MG63 (cell line): Measurements from ENCODE around the gene GRN. TPM values are rescaled to one million over a fixed set of nuclear protein-coding genes. Genes with fewer than 3 reads are reported as not detected.
"Not testable (repeated sequence)": the region's sequence is repeated elsewhere in the genome, so short reads cannot be mapped to it uniquely, and the experiment has no call there.

Source experiments
- DNase-seq: peaks from one replicate; pipeline ENCODE4 v3.0.0-alpha.2; 2020
- H3K27me3 ChIP-seq: fragments of 250-450 bp; sonication (Bioruptor Pico); 2 replicates; pipeline ENCODE4 v1.5.1; 2020; ENCODE audit warnings: mild to moderate bottlenecking, moderate library complexity
- H3K36me3 ChIP-seq: fragments of 250-450 bp; sonication (Bioruptor Pico); 2 replicates; pipeline ENCODE4 v1.5.1; 2020; ENCODE audit warnings: mild to moderate bottlenecking, moderate library complexity
- H3K4me3 ChIP-seq: fragments of 250-450 bp; sonication (Bioruptor Pico); 2 replicates; pipeline ENCODE4 v1.5.1; 2020; ENCODE audit warnings: mild to moderate bottlenecking, moderate library complexity
- H3K9me3 ChIP-seq: fragments of 250-450 bp; sonication (Bioruptor Pico); 2 replicates; pipeline ENCODE4 v1.5.1; 2020; ENCODE audit warnings: mild to moderate bottlenecking, moderate library complexity
- total RNA-seq: library from RNA; depleted of rRNA; stranded (reverse); fragments of >200 nt; shearing (Covaris generic); gene quantifications from 2 replicates; pipeline ENCODE4 v1.2.3, GENCODE V29; 2014; ENCODE audit warnings: low replicate concordance

GRN gene
- total RNA-seq, 1 experiment from 2014 or later, result 109 TPM

DNA sequence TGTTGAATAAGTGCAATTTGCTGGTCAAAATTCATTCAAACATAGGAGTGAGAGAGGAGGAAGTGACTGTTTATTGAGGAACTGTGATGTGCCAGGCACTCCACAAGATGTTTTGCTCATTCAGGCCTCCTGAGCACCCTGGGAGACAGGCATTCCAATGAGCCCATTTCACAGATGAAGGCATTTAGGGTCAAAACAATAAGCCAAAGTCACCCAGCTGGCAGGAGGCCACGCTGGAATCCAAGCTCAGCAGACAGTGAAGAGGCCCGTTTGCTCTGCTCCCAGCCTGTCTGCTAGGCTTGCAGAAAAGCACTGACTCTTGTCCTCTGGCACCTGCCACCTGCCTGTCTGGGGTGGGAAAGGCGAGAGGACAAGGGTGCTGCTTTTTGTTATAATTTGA, 10.4 kb upstream of the GRN start:
- no peak for DNase-seq
- Histone ChIP-seq H3K4me3 (no peak overlapping the region), H3K27me3 (no peaks in the 10 kb centered on the region), H3K36me3 (no peaks in the 10 kb centered on the region), H3K9me3 (no peaks in the 10 kb centered on the region)

DNA sequence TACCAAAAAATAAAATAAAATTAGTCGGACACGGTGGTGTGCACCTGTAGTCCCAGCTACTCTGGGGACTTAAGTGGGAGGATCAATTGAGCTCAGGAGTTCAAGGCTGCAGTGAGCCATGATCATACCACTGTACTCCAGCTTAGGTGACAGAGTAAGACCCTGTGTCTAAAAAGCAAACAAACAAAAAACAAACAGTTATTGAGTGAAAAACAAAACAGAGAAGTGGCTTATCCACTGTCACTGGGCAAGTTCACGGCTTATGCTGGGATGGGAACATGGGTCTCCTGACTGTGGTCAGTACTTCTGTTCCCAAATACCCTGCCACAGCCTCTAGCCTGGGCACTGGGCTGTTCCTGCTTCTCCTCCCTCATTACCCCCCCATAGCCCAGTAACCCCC, 9.5 kb upstream of the GRN start:
- no peak for DNase-seq
- no peaks in the 10 kb centered on the region for H3K36me3 ChIP-seq

GRCh38 chr17:44335968-44336367, 9.1 kb upstream of the GRN start:
- Histone ChIP-seq H3K9me3 (no peaks in the 10 kb centered on the region), H3K27me3 (no peaks in the 10 kb centered on the region), H3K36me3 (no peaks in the 10 kb centered on the region), H3K4me3 (no peak overlapping the region)
- DNase-seq, result no peak

More for the DNA sequence above, 9.5 kb upstream of the GRN start:
- no peaks in the 10 kb centered on the region for H3K27me3 ChIP-seq
- H3K4me3 ChIP-seq, result no peak overlapping the region
- H3K9me3 ChIP-seq, result no peaks in the 10 kb centered on the region

DNA sequence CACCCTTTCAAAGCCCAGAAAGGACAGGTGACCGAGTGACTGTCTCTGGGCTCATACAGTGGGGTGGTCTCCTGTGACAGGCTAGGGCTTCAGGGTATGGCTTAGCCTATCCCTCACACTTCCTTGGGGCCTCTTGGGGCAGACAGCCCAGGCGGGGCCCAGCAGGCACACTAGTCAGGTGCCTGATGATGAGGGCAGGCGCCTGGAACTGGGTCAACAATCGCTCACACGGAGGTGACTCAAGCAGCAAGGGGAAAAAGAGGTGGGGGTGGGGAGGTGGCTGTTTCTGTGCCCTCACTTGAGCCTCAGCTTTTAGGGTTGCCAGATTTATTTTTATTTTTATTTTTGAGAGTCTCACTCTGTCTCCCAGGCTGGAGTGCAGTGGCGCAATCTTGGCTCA, 6.4 kb upstream of the GRN start:
- H3K36me3 ChIP-seq, result no peaks in the 10 kb centered on the region
- no peaks in the 10 kb centered on the region for H3K9me3 ChIP-seq
- DNase-seq, result peak; percentile 57
- no peak overlapping the region for H3K4me3 ChIP-seq
- H3K27me3 ChIP-seq, result no peaks in the 10 kb centered on the region

- H3K27me3 ChIP-seq, H3K36me3 ChIP-seq, H3K4me3 ChIP-seq, H3K9me3 ChIP-seq, DNase-seq: not testable (repeated sequence)
Measured at GRCh38 chr17:44340553-44340952, 4.5 kb upstream of the GRN start.

GRCh38 chr17:44343510-44344209, 1.4 kb upstream of the GRN start:
- H3K4me3 ChIP-seq, result no peak overlapping the region
- no peaks in the 10 kb centered on the region for H3K27me3 ChIP-seq
- no peaks in the 10 kb centered on the region for H3K9me3 ChIP-seq
- no peak for DNase-seq
- no peaks in the 10 kb centered on the region for H3K36me3 ChIP-seq

DNA sequence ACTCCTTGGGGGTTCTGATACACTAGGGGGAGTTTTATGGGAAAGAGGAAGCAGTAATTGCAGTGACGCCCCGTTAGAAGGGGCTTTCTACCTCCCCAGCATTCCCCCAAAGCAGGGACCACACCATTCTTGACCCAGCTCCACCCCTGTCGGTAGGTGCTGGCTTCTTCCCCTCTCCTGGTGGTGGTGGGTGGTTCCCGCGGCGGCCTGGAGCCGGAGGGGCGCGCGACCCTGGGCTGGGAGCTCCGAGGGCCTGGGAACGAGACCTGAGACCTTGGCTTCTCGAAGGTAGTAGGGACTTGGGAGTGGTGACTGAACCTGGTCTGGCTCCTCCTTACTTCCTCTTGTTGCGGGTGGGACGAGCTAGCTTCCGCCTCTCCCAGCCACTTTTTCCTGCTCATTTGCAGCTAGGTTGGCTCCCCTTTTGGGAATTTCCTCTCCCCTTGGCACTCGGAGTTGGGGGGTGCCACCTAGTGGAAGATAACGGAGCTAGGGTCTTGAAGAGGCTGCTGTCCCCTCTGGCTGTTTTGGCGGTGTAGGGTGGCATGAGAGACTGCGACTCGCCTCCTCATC, 438 bp downstream of the GRN start:
- Histone ChIP-seq H3K27me3 (no peaks in the 10 kb centered on the region), H3K4me3 (peak overlapping the region; percentile 70), H3K36me3 (peaks cover under 1% of the 10 kb centered on the region; the same call in 1 of the 2 replicates), H3K9me3 (no peaks in the 10 kb centered on the region)
- DNase-seq, result peak; percentile 60

DNA sequence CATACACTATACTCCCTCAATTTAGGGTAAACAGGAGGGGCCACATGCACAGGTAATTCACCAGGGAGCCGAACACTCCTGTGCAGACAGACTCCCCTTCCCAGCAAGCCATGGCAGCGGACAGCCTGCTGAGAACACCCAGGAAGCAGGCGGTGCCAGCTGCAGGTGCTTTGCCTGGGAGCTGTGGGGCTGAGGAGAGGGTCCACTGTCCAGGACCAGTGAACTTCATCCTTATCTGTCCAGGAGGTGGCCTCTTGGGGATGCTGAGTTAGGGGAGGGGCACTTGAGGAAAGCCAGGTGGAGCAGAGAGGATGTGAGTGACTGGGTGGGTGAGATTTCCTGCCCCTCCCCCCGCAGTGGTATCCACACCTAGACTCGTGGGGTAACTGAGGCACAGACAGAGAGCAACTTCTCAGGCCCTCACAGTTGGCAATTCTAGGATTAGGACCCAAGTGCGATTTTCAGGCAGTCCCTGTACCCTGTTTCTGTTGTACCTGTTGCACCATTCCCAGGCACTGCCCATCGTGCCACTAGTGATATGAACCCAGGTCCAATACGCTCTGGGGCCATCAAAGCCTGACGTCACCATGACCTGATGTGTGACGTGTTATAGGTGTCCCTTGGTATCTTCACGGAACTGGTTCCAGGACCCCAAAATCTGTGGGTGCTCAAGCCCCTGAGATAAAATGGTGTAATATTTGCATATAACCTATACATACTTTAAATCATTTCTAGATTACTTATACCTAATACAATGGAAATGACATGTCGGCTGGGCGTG, 1.2 kb downstream of the GRN start:
- Histone ChIP-seq H3K4me3 (peak overlapping the region; percentile 70), H3K27me3 (no peaks in the 10 kb centered on the region), H3K9me3 (no peaks in the 10 kb centered on the region), H3K36me3 (peaks cover 6% of the 10 kb centered on the region)
- DNase-seq, result no peak

DNA sequence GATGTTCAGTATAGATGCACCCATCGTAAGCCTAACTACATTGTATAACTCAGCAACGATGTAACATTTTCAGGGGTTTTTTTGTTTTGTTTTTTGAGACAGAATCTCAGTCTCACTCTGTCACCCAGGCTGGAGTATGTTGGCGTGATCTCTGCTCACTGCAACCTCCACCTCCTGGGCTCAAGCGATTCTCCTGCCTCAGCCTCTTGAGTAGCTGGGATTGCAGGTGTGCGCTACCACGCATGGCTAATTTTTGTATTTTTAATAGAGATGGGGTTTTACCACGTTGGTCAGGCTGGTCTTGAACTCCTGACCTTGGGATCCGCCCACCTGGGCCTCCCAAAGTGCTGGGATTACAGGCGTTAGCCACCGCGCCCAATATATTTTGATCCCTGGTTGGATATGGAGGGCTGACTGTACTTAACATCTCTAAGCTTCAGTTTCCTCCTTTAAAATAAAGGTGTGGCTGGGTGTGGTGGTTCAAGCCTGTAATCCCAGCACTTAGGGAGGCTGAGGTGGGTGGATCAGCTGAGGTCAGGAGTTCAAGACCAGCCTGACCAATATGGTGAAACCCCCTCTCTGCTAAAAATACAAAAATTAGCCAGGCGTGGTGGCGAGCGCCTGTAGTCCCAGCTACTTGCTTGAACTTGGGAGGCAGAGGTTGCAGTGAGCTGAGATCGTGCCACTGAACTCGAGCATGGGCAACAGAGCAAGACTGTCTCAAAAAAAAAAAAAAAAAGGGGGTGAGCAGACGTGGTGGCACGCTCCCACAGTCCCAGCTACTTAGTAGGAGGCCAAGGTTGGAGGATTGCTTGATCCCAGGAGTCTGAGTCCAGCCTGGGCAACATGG, 2.3 kb downstream of the GRN start:
- DNase-seq, H3K27me3 ChIP-seq, H3K9me3 ChIP-seq: not testable (repeated sequence)

DNA sequence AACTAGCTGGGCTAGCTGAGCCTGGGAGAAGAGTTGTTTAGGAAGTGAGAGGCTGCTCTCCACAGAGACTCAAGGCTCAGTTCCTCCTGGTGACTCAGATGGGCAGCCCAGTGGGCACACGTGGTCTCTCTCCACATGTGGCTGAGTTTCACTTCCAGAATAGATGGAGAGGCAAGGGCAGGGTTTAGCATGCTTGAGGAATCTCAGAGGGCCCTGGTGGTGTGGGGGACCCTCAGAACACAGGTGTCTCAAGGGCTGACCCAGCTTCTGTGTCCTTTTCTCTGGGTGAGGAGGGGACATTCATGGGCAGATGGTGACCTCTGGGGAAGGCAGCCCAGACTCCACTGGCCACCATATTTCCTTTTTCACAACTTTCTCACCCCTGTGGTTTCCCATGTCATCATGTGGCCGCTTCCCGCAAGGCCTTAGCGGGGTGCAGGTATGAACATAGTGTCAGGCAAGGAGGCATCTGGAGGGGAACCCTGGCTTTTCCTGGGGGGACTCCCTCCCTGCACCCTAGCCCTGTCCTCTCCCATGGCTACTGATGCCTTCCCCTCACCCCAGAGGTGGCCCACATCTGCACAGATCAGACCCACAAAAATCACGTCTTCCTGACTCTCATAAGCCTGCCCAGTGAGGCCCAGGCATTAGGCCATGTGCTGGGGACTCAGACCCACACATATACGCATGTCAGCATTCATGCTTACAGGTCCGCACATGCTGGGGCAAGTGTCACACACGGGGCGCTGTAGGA, 3.3 kb downstream of the GRN start:
- H3K36me3 ChIP-seq, result peaks cover 6% of the 10 kb centered on the region
- H3K4me3 ChIP-seq, result no peak overlapping the region
- no peak for DNase-seq
- no peaks in the 10 kb centered on the region for H3K27me3 ChIP-seq
- H3K9me3 ChIP-seq, result no peaks in the 10 kb centered on the region

More for the DNA sequence above, 2.3 kb downstream of the GRN start:
- not testable (repeated sequence) for H3K4me3 ChIP-seq, H3K36me3 ChIP-seq

DNA sequence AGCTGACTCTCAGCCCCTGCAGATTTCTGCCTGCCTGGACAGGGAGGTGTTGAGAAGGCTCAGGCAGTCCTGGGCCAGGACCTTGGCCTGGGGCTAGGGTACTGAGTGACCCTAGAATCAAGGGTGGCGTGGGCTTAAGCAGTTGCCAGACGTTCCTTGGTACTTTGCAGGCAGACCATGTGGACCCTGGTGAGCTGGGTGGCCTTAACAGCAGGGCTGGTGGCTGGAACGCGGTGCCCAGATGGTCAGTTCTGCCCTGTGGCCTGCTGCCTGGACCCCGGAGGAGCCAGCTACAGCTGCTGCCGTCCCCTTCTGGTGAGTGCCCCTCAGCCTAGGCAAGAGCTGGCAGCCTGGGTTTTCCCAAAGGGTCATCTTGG, 3.9 kb downstream of the GRN start:
- H3K27me3 ChIP-seq, result no peaks in the 10 kb centered on the region
- peaks cover 6% of the 10 kb centered on the region for H3K36me3 ChIP-seq
- DNase-seq, result no peak
- no peaks in the 10 kb centered on the region for H3K9me3 ChIP-seq
- H3K4me3 ChIP-seq, result no peak overlapping the region

DNA sequence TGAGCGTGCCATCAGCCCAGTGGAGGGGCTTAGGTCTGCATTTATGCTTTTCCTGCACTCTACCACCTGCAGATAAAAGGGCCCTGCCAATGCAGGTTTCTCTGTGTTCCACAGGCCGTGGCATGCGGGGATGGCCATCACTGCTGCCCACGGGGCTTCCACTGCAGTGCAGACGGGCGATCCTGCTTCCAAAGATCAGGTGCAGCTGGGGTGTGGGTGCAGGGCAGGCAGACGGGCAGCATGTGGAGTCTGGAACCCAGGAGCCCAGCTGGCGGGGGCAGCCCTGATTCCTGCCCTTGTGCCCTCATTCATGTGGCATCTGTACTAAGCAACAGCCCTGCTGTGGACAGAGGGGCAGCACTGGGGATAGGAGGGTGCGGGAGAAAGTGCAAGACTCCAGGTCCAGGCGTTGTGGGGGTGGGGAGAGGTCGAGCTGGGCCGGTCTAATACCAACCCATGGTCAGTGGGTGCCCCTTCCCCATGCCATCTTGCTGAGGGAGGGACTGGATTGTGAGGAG, 4.5 kb downstream of the GRN start:
- H3K27me3 ChIP-seq, result no peaks in the 10 kb centered on the region
- DNase-seq, result no peak
- H3K4me3 ChIP-seq, result no peak overlapping the region
- H3K36me3 ChIP-seq, result peaks cover 6% of the 10 kb centered on the region
- no peaks in the 10 kb centered on the region for H3K9me3 ChIP-seq

- Histone ChIP-seq H3K36me3 (peaks cover 6% of the 10 kb centered on the region), H3K4me3 (no peak overlapping the region), H3K9me3 (no peaks in the 10 kb centered on the region), H3K27me3 (no peaks in the 10 kb centered on the region)
- peak; percentile 58 for DNase-seq
Measured at GRCh38 chr17:44350733-44351226, 5.7 kb downstream of the GRN start.

- Histone ChIP-seq H3K27me3 (no peaks in the 10 kb centered on the region), H3K4me3 (no peak overlapping the region), H3K36me3 (peaks cover 6% of the 10 kb centered on the region), H3K9me3 (no peaks in the 10 kb centered on the region)
- no peak for DNase-seq
Measured at GRCh38 chr17:44351464-44351863, 6.4 kb downstream of the GRN start.

DNA sequence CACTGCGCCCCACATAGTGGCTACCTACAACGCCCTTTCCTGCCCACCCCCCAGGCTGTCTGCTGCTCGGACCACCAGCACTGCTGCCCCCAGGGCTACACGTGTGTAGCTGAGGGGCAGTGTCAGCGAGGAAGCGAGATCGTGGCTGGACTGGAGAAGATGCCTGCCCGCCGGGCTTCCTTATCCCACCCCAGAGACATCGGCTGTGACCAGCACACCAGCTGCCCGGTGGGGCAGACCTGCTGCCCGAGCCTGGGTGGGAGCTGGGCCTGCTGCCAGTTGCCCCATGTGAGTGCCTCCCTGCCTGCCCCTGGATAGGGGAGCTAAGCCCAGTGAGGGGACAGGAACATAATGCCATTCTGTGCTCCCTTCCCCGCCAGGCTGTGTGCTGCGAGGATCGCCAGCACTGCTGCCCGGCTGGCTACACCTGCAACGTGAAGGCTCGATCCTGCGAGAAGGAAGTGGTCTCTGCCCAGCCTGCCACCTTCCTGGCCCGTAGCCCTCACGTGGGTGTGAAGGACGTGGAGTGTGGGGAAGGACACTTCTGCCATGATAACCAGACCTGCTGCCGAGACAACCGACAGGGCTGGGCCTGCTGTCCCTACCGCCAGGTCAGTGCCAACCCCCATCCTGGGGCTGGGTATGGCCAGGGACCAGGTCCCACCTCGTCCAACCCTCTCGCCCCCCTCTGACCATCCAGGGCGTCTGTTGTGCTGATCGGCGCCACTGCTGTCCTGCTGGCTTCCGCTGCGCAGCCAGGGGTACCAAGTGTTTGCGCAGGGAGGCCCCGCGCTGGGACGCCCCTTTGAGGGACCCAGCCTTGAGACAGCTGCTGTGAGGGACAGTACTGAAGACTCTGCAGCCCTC, 7.1 kb downstream of the GRN start:
- no peak for DNase-seq
- no peaks in the 10 kb centered on the region for H3K27me3 ChIP-seq
- peaks cover 6% of the 10 kb centered on the region for H3K36me3 ChIP-seq
- no peak overlapping the region for H3K4me3 ChIP-seq
- no peaks in the 10 kb centered on the region for H3K9me3 ChIP-seq
